Measurements from ENCODE around the gene SHISAL2A. TPM values are rescaled to one million over a fixed set of nuclear protein-coding genes. Genes with fewer than 3 reads are reported as not detected.
"Not testable (repeated sequence)": the region's sequence is repeated elsewhere in the genome, so short reads cannot be mapped to it uniquely, and the experiment has no call there.

Gene SHISAL2A
- total RNA-seq, 3 donors from 2014 or later = 0.15 TPM; not detected in 2

- H3K4me3 ChIP-seq; H3K27me3 ChIP-seq; H3K27ac ChIP-seq; intact Hi-C loops (cut with DNase I; ENCODE audit: low total_unique reads); H3K9me3 ChIP-seq; H3K36me3 ChIP-seq; H3K4me1 ChIP-seq: not testable (repeated sequence)
- TF ChIP-seq CTCF (IDR thresholded peaks at IDR 0.05) = peak in 2 of 3 donors; percentile 64 to 73
- DNase-seq (ENCODE audit: low spot score in 2 of 2) = peak in 1 of 2 donors; percentile 58
Measured at GRCh38 chr1:52686261-52686751, 53.3 kb downstream of the SHISAL2A start.

DNA sequence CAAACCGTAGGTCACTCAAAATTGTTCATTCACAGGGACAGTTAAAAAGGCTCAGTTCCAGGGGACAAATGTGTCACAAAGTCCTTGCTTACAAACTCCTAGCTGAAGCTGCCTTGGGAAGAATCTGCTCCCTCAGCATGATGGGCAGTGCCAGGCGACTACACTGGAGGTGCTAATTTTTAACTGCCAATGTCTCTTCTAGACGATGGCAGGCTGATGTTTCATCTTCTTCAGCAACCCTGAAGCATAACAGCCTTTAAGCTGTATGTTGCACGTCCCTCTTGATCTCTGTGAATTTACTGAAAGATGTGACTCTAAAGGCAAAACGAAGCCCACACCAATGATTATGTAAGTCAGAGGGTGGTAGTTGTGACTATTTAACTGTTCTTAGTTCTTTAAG lies 53.9 kb downstream of the SHISAL2A start:
- no peak for TF ChIP-seq POLR2AphosphoS5 (IDR thresholded peaks at IDR 0.05)
- TF ChIP-seq POLR2A (IDR thresholded peaks at IDR 0.05) = no peak
- no peak for TF ChIP-seq CTCF (IDR thresholded peaks at IDR 0.05)
- Histone ChIP-seq H3K27ac (no peak overlapping the region), H3K9me3 (no peaks in the 10 kb centered on the region), H3K4me3 (no peak overlapping the region), H3K27me3 (no peaks in the 10 kb centered on the region), H3K36me3 (no peaks in the 10 kb centered on the region), H3K4me1 (no peaks in the 10 kb centered on the region)
- intact Hi-C loops (cut with DNase I; ENCODE audit: low total_unique reads) = no loop called here
- no peak for DNase-seq (ENCODE audit: low spot score in 2 of 2)

DNA sequence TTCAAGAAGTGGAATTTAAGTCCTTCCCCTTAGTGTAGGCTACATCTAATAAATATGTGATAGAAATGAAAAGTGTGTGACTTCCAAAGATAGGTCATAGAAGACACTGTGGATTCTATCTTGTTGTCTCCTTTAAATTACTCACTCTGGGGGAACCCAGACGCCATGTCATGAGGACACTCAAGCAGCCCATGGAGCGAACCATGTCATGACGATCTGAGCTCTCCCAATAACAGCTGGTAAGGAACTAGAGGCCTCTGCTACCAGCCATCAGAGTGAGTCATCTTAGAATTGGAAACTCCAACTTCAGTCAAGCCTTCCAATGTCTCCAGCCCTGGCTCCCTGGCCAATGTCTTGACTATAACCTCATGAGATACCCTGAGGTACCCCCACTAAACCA lies 58.9 kb downstream of the SHISAL2A start:
- no peaks in the 10 kb centered on the region for H3K4me1 ChIP-seq
- no peaks in the 10 kb centered on the region for H3K9me3 ChIP-seq
- intact Hi-C loops (cut with DNase I; ENCODE audit: low total_unique reads) = no loop called here
- no peak overlapping the region for H3K27ac ChIP-seq
- DNase-seq (ENCODE audit: low spot score in 2 of 2) = no peak
- TF ChIP-seq CTCF (IDR thresholded peaks at IDR 0.05) (no peak), POLR2A (IDR thresholded peaks at IDR 0.05) (no peak), POLR2AphosphoS5 (IDR thresholded peaks at IDR 0.05) (no peak)
- H3K4me3 ChIP-seq = no peak overlapping the region
- no peaks in the 10 kb centered on the region for H3K36me3 ChIP-seq
- no peaks in the 10 kb centered on the region for H3K27me3 ChIP-seq

DNA sequence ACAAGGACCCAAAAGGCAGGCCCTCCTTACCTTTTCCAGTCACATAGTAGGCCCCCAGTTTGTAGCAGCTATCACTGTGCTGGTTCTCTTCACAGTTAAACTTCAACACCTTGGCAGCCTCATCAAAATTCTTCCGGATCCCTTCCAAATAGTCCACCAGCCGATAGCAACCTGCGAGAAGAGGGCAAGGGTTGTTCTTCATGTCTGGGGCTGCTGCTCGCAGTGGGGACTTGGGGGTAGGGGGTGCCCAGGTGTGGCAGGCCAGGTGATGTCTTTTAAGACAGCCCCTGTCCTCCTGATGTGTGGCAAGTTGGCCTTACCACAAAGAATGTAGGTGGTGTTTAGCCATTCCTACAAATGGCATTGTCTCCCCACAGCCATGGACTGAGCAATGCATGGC lies 59.7 kb downstream of the SHISAL2A start:
- no peaks in the 10 kb centered on the region for H3K36me3 ChIP-seq
- no peak for DNase-seq (ENCODE audit: low spot score in 2 of 2)
- no peaks in the 10 kb centered on the region for H3K4me1 ChIP-seq
- TF ChIP-seq POLR2A (IDR thresholded peaks at IDR 0.05) (no peak), POLR2AphosphoS5 (IDR thresholded peaks at IDR 0.05) (no peak), CTCF (IDR thresholded peaks at IDR 0.05) (no peak)
- no peaks in the 10 kb centered on the region for H3K9me3 ChIP-seq
- H3K4me3 ChIP-seq = no peak overlapping the region
- H3K27ac ChIP-seq = no peak overlapping the region
- H3K27me3 ChIP-seq = no peaks in the 10 kb centered on the region
- intact Hi-C loops (cut with DNase I; ENCODE audit: low total_unique reads) = no loop called here

- H3K9me3 ChIP-seq; H3K27me3 ChIP-seq; intact Hi-C loops (cut with DNase I; ENCODE audit: low total_unique reads); H3K4me3 ChIP-seq; H3K27ac ChIP-seq; H3K4me1 ChIP-seq; DNase-seq (ENCODE audit: low spot score in 2 of 2); H3K36me3 ChIP-seq: not testable (repeated sequence)
Measured at GRCh38 chr1:52693351-52693750, 60.4 kb downstream of the SHISAL2A start.

GRCh38 chr1:52693843-52694242 lies 60.9 kb downstream of the SHISAL2A start:
- Histone ChIP-seq H3K4me1 (no peaks in the 10 kb centered on the region), H3K4me3 (no peak overlapping the region), H3K27ac (no peak overlapping the region), H3K9me3 (no peaks in the 10 kb centered on the region), H3K27me3 (no peaks in the 10 kb centered on the region), H3K36me3 (no peaks in the 10 kb centered on the region)
- no peak for DNase-seq (ENCODE audit: low spot score in 2 of 2)
- intact Hi-C loops (cut with DNase I; ENCODE audit: low total_unique reads) = no loop called here
- TF ChIP-seq POLR2A (IDR thresholded peaks at IDR 0.05) = no peak
- no peak for TF ChIP-seq CTCF (IDR thresholded peaks at IDR 0.05)
- no peak for TF ChIP-seq POLR2AphosphoS5 (IDR thresholded peaks at IDR 0.05)
